Measurements from ENCODE around the gene GM2A.
"Not testable (repeated sequence)": the region's sequence is repeated elsewhere in the genome, so short reads cannot be mapped to it uniquely, and the experiment has no call there.

The GM2A gene

GRCh38 chr5:151231359-151231758 lies 21.6 kb upstream of the GM2A start:
- H3K4me3 ChIP-seq (ENCODE audit: insufficient read depth, low read length, poor library complexity, severe bottlenecking) = no peak overlapping the region
- no peaks in the 10 kb centered on the region for H3K27me3 ChIP-seq (ENCODE audit: low read length)
- peak overlapping the region; percentile 5 for H3K4me2 ChIP-seq (ENCODE audit: low read depth, low read length, poor library complexity, severe bottlenecking)
- H2AFZ ChIP-seq (ENCODE audit: low read depth, low read length, severe bottlenecking) = no peak overlapping the region
- H3K36me3 ChIP-seq (ENCODE audit: low read length) = no peaks in the 10 kb centered on the region
- no peaks in the 10 kb centered on the region for H3K9me3 ChIP-seq (ENCODE audit: insufficient read depth, low read length)
- no peaks in the 10 kb centered on the region for H3K9me2 ChIP-seq (replicated peaks; ENCODE audit: insufficient read depth, low read length)
- no peaks in the 10 kb centered on the region for H4K20me1 ChIP-seq (ENCODE audit: low read depth, low read length)
- H3K79me2 ChIP-seq (ENCODE audit: insufficient read depth, low read length) = no peaks in the 10 kb centered on the region
- peak overlapping the region; percentile 24; the same call in 1 of the 2 replicates for H3K9ac ChIP-seq (ENCODE audit: low read length)
- peaks cover 67% of the 10 kb centered on the region for H3F3A ChIP-seq (ENCODE audit: insufficient read depth)
- TF ChIP-seq CTCF (IDR thresholded peaks at IDR 0.05; ENCODE audit: insufficient read depth, low read length, poor library complexity, severe bottlenecking) (no peak), EZH2phosphoT487 (conservative IDR thresholded peaks at IDR 0.05; ENCODE audit: low read length) (no peak)
- peak overlapping the region; percentile 99 for H3K27ac ChIP-seq (ENCODE audit: low read depth, low read length)

GRCh38 chr5:151233616-151234085 lies 19.3 kb upstream of the GM2A start:
- H3K4me2 ChIP-seq (ENCODE audit: low read depth, low read length, poor library complexity, severe bottlenecking) = peak overlapping the region; percentile 62
- no peaks in the 10 kb centered on the region for H3K79me2 ChIP-seq (ENCODE audit: insufficient read depth, low read length)
- no peaks in the 10 kb centered on the region for H3K27me3 ChIP-seq (ENCODE audit: low read length)
- peak overlapping the region; percentile 99 for H3K27ac ChIP-seq (ENCODE audit: low read depth, low read length)
- H2AFZ ChIP-seq (ENCODE audit: low read depth, low read length, severe bottlenecking) = no peak overlapping the region
- peak overlapping the region; percentile 68 for H3K9ac ChIP-seq (ENCODE audit: low read length)
- no peaks in the 10 kb centered on the region for H3K9me2 ChIP-seq (replicated peaks; ENCODE audit: insufficient read depth, low read length)
- no peaks in the 10 kb centered on the region for H4K20me1 ChIP-seq (ENCODE audit: low read depth, low read length)
- no peaks in the 10 kb centered on the region for H3K36me3 ChIP-seq (ENCODE audit: low read length)
- TF ChIP-seq EZH2phosphoT487 (conservative IDR thresholded peaks at IDR 0.05; ENCODE audit: low read length) (no peak), CTCF (IDR thresholded peaks at IDR 0.05; ENCODE audit: insufficient read depth, low read length, poor library complexity, severe bottlenecking) (no peak)
- H3K9me3 ChIP-seq (ENCODE audit: insufficient read depth, low read length) = no peaks in the 10 kb centered on the region
- H3K4me3 ChIP-seq (ENCODE audit: insufficient read depth, low read length, poor library complexity, severe bottlenecking) = peak overlapping the region; percentile 27
- H3F3A ChIP-seq (ENCODE audit: insufficient read depth) = peaks cover 71% of the 10 kb centered on the region

- no peak overlapping the region for H2AFZ ChIP-seq (ENCODE audit: low read depth, low read length, severe bottlenecking)
- H3K27ac ChIP-seq (ENCODE audit: low read depth, low read length) = peak overlapping the region; percentile 99
- H3K36me3 ChIP-seq (ENCODE audit: low read length) = no peaks in the 10 kb centered on the region
- no peaks in the 10 kb centered on the region for H3K79me2 ChIP-seq (ENCODE audit: insufficient read depth, low read length)
- TF ChIP-seq CTCF (IDR thresholded peaks at IDR 0.05; ENCODE audit: insufficient read depth, low read length, poor library complexity, severe bottlenecking) (no peak), EZH2phosphoT487 (conservative IDR thresholded peaks at IDR 0.05; ENCODE audit: low read length) (no peak)
- H4K20me1 ChIP-seq (ENCODE audit: low read depth, low read length) = no peaks in the 10 kb centered on the region
- H3K9me3 ChIP-seq (ENCODE audit: insufficient read depth, low read length) = no peaks in the 10 kb centered on the region
- peak overlapping the region; percentile 68 for H3K9ac ChIP-seq (ENCODE audit: low read length)
- H3K9me2 ChIP-seq (replicated peaks; ENCODE audit: insufficient read depth, low read length) = no peaks in the 10 kb centered on the region
- H3F3A ChIP-seq (ENCODE audit: insufficient read depth) = peaks cover 75% of the 10 kb centered on the region
- peak overlapping the region; percentile 62 for H3K4me2 ChIP-seq (ENCODE audit: low read depth, low read length, poor library complexity, severe bottlenecking)
- H3K27me3 ChIP-seq (ENCODE audit: low read length) = no peaks in the 10 kb centered on the region
- H3K4me3 ChIP-seq (ENCODE audit: insufficient read depth, low read length, poor library complexity, severe bottlenecking) = peak overlapping the region; percentile 30
Measured at GRCh38 chr5:151234476-151235238, 18.3 kb upstream of the GM2A start.

GRCh38 chr5:151235239-151235571 lies 17.8 kb upstream of the GM2A start:
- H3K9ac ChIP-seq (ENCODE audit: low read length) = peak overlapping the region; percentile 68
- peak overlapping the region; percentile 99 for H3K27ac ChIP-seq (ENCODE audit: low read depth, low read length)
- H3K4me3 ChIP-seq (ENCODE audit: insufficient read depth, low read length, poor library complexity, severe bottlenecking); H2AFZ ChIP-seq (ENCODE audit: low read depth, low read length, severe bottlenecking); H3K9me3 ChIP-seq (ENCODE audit: insufficient read depth, low read length); H3K27me3 ChIP-seq (ENCODE audit: low read length); H4K20me1 ChIP-seq (ENCODE audit: low read depth, low read length); H3K79me2 ChIP-seq (ENCODE audit: insufficient read depth, low read length); H3K9me2 ChIP-seq (replicated peaks; ENCODE audit: insufficient read depth, low read length); H3K36me3 ChIP-seq (ENCODE audit: low read length): not testable (repeated sequence)
- peak overlapping the region; percentile 62 for H3K4me2 ChIP-seq (ENCODE audit: low read depth, low read length, poor library complexity, severe bottlenecking)
- H3F3A ChIP-seq (ENCODE audit: insufficient read depth) = peaks cover 75% of the 10 kb centered on the region
